ENCODE results near the gene SPN. TPM values are rescaled to one million over a fixed set of nuclear protein-coding genes. Genes with fewer than 3 reads are reported as not detected.

The SPN gene
- total RNA-seq, 2 experiments from 2014 or later, result 45.7 to 48.3 TPM

DNA sequence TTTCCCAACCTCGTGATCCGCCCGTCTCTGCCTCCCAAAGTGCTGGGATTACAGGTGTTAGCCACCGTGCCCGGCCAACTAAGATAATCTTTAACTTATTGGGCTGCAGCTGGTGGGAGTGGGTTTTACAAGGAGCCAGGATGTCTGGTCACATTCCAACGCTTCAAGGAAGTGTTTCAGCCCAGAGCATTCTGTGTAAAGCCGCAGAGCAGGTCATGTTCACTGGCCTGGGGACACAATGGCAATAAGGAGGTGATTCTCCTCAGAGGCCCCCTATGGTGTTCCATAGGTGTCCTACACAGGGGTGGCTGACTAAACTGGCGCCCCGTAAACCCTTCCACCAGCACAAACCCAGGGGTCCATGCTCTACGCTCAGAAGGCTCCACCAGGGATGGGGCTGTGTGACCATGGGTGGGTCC is 17.1 kb downstream of the SPN start:
- no peak overlapping the region for H3K27ac ChIP-seq (ENCODE audit: low read depth in 1 of 2, low read length in 2 of 2)
- Mint-ChIP-seq H3K36me3 (ENCODE audit: low read depth) (no peaks in the 10 kb centered on the region), H3K27me3 (no peaks in the 10 kb centered on the region), H3K4me1 (ENCODE audit: low read depth) (peaks cover 17% of the 10 kb centered on the region), H3K9me3 (no peaks in the 10 kb centered on the region), H3K27ac (peak overlapping the region; percentile 73), H3K4me3 (no peak overlapping the region)
- intact Hi-C loops (cut with DNase I, micrococcal nuclease), result no loop called here
- ChIA-PET POLR2A (interaction anchor here (0.6 to 1.8 kb wide), 8 partner anchors 10 to 246 kb away, joined by 3 to 8 read pairs (median 4); partner anchors contain the start of genes KCTD13, KIF22, PAGR1 and SPN), CTCF (interaction anchor here (1.4 to 1.5 kb wide), 2 partner anchors 12 to 110 kb away, joined by 4 read pairs; partner anchors contain the start of gene KIF22)
- H3K27me3 ChIP-seq (ENCODE audit: control insufficient read depth in 1 of 2, insufficient read depth in 2 of 2, low read length in 2 of 2), result no peaks in the 10 kb centered on the region
- peaks cover 19% of the 10 kb centered on the region for H3K4me1 ChIP-seq (ENCODE audit: insufficient read depth, low read length)
- TF ChIP-seq, protein P1, sequence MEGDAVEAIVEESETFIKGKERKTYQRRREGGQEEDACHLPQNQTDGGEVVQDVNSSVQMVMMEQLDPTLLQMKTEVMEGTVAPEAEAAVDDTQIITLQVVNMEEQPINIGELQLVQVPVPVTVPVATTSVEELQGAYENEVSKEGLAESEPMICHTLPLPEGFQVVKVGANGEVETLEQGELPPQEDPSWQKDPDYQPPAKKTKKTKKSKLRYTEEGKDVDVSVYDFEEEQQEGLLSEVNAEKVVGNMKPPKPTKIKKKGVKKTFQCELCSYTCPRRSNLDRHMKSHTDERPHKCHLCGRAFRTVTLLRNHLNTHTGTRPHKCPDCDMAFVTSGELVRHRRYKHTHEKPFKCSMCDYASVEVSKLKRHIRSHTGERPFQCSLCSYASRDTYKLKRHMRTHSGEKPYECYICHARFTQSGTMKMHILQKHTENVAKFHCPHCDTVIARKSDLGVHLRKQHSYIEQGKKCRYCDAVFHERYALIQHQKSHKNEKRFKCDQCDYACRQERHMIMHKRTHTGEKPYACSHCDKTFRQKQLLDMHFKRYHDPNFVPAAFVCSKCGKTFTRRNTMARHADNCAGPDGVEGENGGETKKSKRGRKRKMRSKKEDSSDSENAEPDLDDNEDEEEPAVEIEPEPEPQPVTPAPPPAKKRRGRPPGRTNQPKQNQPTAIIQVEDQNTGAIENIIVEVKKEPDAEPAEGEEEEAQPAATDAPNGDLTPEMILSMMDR (IDR thresholded peaks at IDR 0.05), result no peak
- no peaks in the 10 kb centered on the region for H3K9me3 ChIP-seq (ENCODE audit: control insufficient read depth in 1 of 2, insufficient read depth in 1 of 2, low read length in 2 of 2)
- DNase-seq (no peak), ATAC-seq (ENCODE audit: poor library complexity) (no peak)
- H3K36me3 ChIP-seq (ENCODE audit: insufficient read depth, low read length), result no peaks in the 10 kb centered on the region
- peak overlapping the region; percentile 22 for H3K4me3 ChIP-seq (ENCODE audit: low read length)

DNA sequence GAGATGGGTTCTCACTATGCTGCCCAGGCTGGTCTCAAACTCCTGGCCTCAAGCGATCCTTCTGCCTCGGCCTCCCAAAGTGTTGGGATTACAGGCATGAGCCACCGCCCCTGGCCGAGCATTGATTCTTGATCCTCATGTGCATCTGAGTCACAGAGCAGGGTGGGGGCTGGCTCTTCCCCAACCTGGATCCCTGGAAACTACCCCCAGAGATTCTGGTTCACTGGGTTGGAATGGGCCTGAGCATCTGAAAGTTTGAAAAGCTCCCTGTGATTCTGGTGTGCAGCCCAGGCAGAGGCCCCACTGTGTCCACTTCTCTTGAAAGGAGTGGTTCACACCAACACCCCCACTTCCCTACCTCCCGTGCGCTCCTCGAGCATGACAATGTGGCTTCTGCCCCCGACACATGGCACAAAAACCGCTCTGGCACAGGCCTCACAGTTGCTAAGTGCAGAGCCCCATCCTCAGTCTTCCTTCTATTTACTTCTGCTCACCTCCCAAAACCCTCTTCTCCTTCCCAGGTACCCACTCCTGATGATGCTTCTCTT is 20.6 kb downstream of the SPN start:
- no peak overlapping the region for H3K27ac Mint-ChIP-seq
- peaks cover 17% of the 10 kb centered on the region for H3K4me1 Mint-ChIP-seq (ENCODE audit: low read depth)
- no peaks in the 10 kb centered on the region for H3K36me3 Mint-ChIP-seq (ENCODE audit: low read depth)
- no peaks in the 10 kb centered on the region for H3K27me3 ChIP-seq (ENCODE audit: control insufficient read depth in 1 of 2, insufficient read depth in 2 of 2, low read length in 2 of 2)
- H3K4me1 ChIP-seq (ENCODE audit: insufficient read depth, low read length), result peaks cover 25% of the 10 kb centered on the region
- TF ChIP-seq, protein P1 (IDR thresholded peaks at IDR 0.05), result no peak
- DNase-seq, result no peak
- H3K27me3 Mint-ChIP-seq, result no peaks in the 10 kb centered on the region
- H3K9me3 ChIP-seq (ENCODE audit: control insufficient read depth in 1 of 2, insufficient read depth in 1 of 2, low read length in 2 of 2), result no peaks in the 10 kb centered on the region
- POLR2A ChIA-PET, result no interaction called here
- CTCF ChIA-PET, result no interaction called here
- intact Hi-C loops (cut with DNase I, micrococcal nuclease), result loop anchor here in 1 of 2 experiments (2.0 kb wide), 1 partner anchor 21 kb away; the partner anchor contains the start of gene SPN
- H3K4me3 Mint-ChIP-seq, result no peak overlapping the region
- no peak overlapping the region for H3K27ac ChIP-seq (ENCODE audit: low read depth in 1 of 2, low read length in 2 of 2)
- H3K36me3 ChIP-seq (ENCODE audit: insufficient read depth, low read length), result no peaks in the 10 kb centered on the region
- H3K9me3 Mint-ChIP-seq, result no peaks in the 10 kb centered on the region
- no peak overlapping the region for H3K4me3 ChIP-seq (ENCODE audit: low read length)
- no peak for ATAC-seq (ENCODE audit: poor library complexity)

DNA sequence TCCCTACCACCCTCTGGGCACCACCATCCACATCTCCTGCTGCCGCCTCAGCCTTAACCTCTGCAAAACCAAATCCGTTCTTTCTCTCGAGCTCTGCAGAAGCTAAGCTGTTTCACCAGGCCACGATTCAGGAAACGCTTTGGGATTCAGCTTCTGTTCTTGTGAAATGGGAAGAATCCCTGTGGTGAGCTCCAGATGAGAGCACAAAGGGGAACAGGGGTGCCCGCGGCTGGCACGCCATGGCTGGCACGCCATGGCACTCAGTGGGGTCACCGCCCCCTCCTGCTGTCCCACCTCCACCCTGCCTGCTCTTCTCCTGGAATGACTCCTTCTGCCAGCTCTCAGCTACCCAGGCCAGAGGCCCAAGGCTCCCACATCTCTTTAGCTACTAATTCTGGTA is 21.6 kb downstream of the SPN start:
- CTCF ChIA-PET, result no interaction called here
- Mint-ChIP-seq H3K9me3 (no peaks in the 10 kb centered on the region), H3K36me3 (ENCODE audit: low read depth) (no peaks in the 10 kb centered on the region), H3K4me1 (ENCODE audit: low read depth) (peaks cover 9% of the 10 kb centered on the region), H3K4me3 (no peak overlapping the region), H3K27me3 (no peaks in the 10 kb centered on the region), H3K27ac (no peak overlapping the region)
- intact Hi-C loops (cut with DNase I, micrococcal nuclease), result loop anchor here in 1 of 2 experiments (5.0 kb wide), 1 partner anchor 37 kb away; no protein-coding TSS in a partner anchor
- TF ChIP-seq, protein P1 (IDR thresholded peaks at IDR 0.05), result no peak
- POLR2A ChIA-PET, result no interaction called here
- H3K36me3 ChIP-seq (ENCODE audit: insufficient read depth, low read length), result no peaks in the 10 kb centered on the region
- DNase-seq (no peak), ATAC-seq (ENCODE audit: poor library complexity) (no peak)
- no peak overlapping the region for H3K4me3 ChIP-seq (ENCODE audit: low read length)
- H3K4me1 ChIP-seq (ENCODE audit: insufficient read depth, low read length), result peaks cover 16% of the 10 kb centered on the region
- H3K27me3 ChIP-seq (ENCODE audit: control insufficient read depth in 1 of 2, insufficient read depth in 2 of 2, low read length in 2 of 2), result no peaks in the 10 kb centered on the region
- no peak overlapping the region for H3K27ac ChIP-seq (ENCODE audit: low read depth in 1 of 2, low read length in 2 of 2)
- H3K9me3 ChIP-seq (ENCODE audit: control insufficient read depth in 1 of 2, insufficient read depth in 1 of 2, low read length in 2 of 2), result no peaks in the 10 kb centered on the region
